D721Med (cell line): ENCODE data around the gene RHBDL2.

Experiments
- DNase-seq: peaks from one replicate; pipeline ENCODE4 v3.0.0; 2011; ENCODE audit warnings: low spot score; ENCODE audit not compliant: insufficient read length
- FAIRE-seq: peaks from 2 replicates; lab custom pipeline; 2011; peaks lifted over from hg19 to GRCh38; lab: Jason Lieb, UNC
- TF ChIP-seq, protein P1 (sequence below): IDR thresholded peaks from 2 replicates; pipeline ENCODE4 v1.5.1; 2012; ENCODE audit warnings: mild to moderate bottlenecking, control low read depth; ENCODE audit not compliant: insufficient read depth; ENCODE audit errors: missing control alignments

The RHBDL2 gene

DNA sequence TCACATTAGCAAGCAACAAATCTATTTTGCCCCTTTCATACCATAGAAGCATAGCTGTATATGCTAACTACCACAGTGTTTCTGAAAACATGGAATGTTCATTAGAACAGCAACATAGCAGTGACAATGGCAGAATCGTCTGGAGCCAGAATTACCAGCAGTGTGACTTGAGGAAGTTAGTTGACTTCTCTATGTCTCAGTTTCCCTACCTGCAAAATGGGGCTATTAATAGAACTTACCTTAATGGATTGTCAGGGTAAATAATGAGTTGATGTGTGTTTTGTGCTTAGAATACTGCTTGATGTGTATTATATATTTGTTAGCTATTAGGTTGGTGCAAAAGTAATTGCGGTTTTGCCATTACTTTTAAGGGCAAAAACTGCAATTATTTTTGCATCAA lies 45.5 kb downstream of the RHBDL2 start:
- TF ChIP-seq, protein P1, sequence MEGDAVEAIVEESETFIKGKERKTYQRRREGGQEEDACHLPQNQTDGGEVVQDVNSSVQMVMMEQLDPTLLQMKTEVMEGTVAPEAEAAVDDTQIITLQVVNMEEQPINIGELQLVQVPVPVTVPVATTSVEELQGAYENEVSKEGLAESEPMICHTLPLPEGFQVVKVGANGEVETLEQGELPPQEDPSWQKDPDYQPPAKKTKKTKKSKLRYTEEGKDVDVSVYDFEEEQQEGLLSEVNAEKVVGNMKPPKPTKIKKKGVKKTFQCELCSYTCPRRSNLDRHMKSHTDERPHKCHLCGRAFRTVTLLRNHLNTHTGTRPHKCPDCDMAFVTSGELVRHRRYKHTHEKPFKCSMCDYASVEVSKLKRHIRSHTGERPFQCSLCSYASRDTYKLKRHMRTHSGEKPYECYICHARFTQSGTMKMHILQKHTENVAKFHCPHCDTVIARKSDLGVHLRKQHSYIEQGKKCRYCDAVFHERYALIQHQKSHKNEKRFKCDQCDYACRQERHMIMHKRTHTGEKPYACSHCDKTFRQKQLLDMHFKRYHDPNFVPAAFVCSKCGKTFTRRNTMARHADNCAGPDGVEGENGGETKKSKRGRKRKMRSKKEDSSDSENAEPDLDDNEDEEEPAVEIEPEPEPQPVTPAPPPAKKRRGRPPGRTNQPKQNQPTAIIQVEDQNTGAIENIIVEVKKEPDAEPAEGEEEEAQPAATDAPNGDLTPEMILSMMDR, result no peak

GRCh38 chr1:38892976-38893375 lies 48.7 kb downstream of the RHBDL2 start:
- DNase-seq, result no peak
- TF ChIP-seq, protein P1, result no peak
- no peak for FAIRE-seq

More for the DNA sequence above, 45.5 kb downstream of the RHBDL2 start:
- FAIRE-seq (no peak), DNase-seq (no peak)

DNA sequence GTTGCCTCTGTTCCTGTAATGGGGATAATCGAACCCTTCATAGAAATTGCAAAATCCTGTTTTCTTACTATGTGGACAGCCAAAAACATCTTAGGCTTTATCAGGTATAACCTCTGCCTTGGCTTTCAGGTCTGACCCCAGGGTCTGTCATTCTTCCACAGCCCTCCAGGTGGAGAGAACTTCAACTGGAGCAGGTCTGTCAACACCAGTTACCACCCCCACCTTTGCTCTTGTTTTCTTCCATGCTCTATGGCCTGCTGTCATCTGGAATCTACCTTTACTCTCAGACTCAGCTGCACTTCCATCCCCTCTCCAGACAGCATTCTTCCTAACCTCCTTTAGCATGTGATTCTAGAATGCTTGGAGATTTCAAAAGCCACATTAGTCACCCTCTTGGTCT lies 49.9 kb downstream of the RHBDL2 start:
- no peak for FAIRE-seq
- no peak for DNase-seq
- TF ChIP-seq, protein P1, result no peak

GRCh38 chr1:38889589-38889988 lies 52.0 kb downstream of the RHBDL2 start:
- no peak for DNase-seq
- FAIRE-seq, result no peak
- TF ChIP-seq, protein P1, result no peak

DNA sequence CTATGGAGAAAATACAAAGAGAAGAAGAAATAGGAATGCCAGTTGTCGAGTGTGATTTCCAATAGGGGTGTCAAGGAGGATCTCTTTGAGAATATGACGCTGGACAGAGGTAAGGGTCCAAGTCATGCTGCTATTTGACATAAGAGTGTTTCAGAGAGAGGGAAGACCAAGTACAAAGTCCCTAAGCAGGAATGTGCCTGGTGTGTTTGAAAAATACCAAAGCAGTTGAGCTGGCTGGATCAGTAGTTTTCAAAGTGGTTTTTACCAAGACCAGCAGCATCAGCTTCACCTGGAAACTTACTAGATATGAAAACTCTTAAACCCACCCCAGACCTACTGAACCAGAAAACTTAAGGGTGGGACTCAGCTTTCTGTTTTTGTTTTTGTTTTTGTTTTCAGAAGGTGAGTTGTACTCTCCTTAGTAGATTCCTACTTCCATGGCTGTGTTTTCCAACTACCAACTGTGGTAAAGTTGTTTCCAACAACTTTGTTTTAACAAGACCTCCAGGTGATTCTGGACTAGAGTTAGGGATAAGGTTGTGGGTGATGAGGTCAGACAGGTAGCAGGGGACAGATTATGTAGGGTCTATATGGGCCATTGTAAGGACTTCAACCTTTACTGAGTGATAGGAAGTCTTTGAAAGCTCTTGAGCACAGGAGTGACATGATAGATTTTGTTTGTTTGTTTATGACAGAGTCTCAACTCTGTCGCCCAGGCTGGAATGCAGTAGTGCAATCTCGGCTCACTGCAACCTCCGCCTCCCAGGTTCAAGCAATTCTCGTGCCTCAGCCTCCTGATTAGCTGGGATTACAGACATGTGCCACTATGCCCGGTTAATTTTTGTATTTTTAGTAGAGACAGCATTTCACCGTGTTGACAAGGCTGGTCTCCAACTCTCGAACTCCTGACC lies 53.0 kb downstream of the RHBDL2 start:
- FAIRE-seq, result no peak
- no peak for DNase-seq
- TF ChIP-seq, protein P1, result no peak

- DNase-seq (no peak), FAIRE-seq (no peak)
- TF ChIP-seq, protein P1, result no peak
These were observed 56.5 kb downstream of the RHBDL2 start for GRCh38 chr1:38885092-38885491.

GRCh38 chr1:38881487-38881886 lies 60.1 kb downstream of the RHBDL2 start, which contains the start of gene GJA9:
TSS of gene GJA9 (minus strand) at chr1:38881587. CDS start at chr1:38876098, 5,489 bp downstream.
- TF ChIP-seq, protein P1, result no peak
- FAIRE-seq (no peak), DNase-seq (no peak)
